DMS153 (cell line): ENCODE data around the gene WFS1.

Experiments used
- DNase-seq: peaks from one replicate; lab custom pipeline; 2025; lab: John Stamatoyannopoulos, UW

Gene WFS1

DNA sequence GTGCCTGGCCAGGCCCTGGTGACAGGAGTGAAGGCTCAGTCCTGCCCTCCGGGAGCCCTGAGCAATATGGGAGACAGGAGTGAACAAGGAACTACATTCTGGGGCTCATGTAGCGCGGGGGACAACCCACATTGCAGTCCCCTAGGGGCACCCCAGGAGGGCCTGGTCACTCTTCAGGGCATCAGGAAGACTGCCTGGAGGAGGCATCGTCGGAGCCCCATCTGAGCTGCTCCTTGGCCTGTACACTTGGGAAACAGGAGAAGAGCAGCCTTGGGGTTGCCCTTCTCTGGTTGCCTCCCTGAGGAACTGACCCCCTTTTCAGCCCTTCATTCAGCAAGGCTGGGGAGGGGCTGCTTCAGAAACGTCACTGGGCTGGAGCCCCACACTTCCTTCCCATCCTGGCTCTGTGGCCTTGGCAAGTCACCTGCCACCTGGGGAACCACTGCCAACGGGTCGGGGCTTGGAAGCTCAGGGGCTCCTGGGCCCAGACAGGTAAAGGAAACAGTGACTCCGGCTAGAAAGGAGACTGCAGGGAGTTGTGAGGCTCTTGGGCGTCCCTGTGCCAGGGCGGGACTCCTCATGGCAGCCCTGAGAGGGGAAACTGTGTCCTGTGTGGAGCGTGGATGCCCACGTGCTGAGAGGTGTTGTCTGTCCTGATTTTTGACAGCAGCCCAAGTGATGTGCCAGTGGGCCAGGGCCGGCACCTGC is 10.1 kb downstream of the WFS1 start:
- no peak for DNase-seq

GRCh38 chr4:6280365-6280996 is 10.8 kb downstream of the WFS1 start:
- no peak for DNase-seq

DNA sequence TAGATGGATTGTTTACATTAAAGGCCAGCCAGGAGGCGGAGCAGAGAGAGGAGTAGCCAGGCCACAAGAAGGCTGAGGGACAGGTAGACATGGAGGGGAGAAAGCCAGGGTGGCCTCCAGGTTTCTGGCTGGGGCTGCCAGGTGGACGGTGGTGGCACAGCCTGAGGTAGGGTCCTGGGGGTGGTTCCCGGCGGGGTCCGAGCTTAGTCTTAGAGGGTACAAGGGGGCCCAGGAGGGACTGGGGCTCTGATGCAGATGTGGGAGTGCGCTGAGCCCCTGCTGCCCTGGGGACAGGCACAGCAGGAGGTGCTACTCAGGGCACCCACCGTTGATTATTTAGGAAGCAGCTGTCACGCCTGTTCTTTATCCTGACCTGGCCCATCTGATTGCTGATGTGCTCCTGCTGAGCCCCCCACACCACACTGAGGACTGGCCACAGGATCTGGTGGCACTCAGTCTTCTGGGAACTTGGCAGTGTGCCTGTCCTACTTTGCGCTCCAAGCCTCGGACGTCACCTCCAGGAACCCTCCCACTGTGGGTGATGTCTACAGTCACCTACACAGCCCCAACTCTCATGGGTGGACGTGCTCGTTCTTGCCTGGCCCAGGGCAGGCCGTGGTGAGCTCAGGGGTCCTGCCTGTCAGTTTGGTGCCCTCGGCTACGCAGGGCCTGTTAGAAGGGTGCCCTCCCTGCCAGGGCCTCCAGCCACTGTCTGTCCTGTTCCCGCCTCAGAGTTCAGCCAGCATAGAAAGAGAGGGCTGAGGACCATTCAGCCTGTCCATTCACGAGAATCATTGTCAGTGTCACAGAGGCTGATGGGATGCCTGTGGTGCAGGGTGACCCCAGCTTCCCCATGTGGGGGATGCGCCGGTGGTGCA is 12.0 kb downstream of the WFS1 start:
- no peak for DNase-seq

DNA sequence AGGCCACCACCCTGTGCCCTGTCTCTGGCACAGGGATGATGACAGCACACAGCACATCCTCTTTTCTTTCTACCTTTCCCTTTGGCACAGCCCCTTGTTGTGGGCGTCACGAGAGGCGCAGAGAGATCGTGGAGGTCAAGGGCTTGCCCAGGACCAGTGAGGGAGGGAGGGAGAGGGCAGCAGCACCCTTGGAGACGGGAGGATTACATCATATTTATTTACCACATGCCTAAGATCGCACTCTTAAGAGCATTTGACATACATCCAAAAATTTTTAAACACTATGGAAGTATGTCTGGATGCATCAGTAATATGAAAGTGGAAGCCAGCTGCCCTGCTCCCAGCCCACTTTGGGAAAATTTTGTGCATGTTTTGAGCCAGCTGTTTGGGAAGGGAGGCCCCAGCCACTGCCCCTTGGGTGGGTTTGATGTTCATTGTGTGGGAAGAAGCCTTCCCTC is 12.7 kb downstream of the WFS1 start:
- DNase-seq, result no peak

GRCh38 chr4:6283282-6283681 is 13.6 kb downstream of the WFS1 start:
- no peak for DNase-seq

DNA sequence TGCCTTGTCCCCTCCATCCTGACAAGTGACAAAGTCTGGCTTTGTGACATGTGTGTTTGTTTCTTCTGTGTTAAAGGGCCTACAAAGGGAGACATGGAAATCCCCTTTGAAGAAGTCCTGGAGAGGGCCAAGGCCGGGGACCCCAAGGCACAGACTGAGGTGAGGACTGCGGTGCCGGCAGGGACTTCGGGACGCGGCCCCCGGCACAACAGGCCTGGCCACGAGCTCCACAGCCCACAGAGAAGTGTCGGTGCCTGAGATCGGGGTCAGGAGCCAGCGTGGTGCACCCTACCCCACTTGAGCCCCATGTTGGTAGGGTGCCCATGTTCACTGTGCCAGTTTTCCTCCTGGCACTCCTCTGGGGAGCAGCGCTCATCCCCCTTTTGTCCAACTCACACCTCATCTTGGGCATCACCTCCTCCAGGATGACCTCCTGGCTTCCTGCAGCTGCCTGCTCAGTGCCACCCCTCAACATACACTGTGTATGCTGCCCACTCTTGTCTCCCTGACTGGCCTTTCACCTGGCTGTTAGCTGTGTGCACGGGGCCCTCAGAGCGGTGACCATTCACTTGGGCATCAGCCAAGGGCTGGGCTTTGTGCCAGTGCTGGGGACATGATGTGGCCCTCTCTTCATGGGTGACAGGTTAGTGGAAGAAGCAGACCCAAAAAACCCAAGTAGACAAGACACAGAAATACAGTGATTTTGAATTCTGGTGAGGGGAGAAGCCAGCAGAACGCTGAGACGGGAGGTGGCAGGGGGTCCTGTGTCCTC is 17.6 kb downstream of the WFS1 start:
- no peak for DNase-seq

GRCh38 chr4:6288342-6288741 is 18.7 kb downstream of the WFS1 start:
- DNase-seq, result no peak

DNA sequence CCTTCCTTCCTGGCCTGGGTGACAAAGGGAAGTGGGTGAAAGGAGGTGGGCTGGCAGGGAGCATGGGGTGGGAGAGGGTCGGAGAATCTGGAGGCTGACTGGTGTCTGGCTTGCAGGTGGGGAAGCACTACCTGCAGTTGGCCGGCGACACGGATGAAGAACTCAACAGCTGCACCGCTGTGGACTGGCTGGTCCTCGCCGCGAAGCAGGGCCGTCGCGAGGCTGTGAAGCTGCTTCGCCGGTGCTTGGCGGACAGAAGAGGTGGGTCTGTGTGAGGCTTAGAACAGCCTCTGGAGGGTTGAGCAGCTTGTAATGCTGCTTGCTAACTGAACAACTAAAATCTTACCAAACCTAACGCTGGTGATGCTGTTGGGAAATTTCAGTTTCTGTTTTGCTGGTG is 19.2 kb downstream of the WFS1 start:
- no peak for DNase-seq

- no peak for DNase-seq
Observed at GRCh38 chr4:6290256-6290655, 20.6 kb downstream of the WFS1 start.

DNA sequence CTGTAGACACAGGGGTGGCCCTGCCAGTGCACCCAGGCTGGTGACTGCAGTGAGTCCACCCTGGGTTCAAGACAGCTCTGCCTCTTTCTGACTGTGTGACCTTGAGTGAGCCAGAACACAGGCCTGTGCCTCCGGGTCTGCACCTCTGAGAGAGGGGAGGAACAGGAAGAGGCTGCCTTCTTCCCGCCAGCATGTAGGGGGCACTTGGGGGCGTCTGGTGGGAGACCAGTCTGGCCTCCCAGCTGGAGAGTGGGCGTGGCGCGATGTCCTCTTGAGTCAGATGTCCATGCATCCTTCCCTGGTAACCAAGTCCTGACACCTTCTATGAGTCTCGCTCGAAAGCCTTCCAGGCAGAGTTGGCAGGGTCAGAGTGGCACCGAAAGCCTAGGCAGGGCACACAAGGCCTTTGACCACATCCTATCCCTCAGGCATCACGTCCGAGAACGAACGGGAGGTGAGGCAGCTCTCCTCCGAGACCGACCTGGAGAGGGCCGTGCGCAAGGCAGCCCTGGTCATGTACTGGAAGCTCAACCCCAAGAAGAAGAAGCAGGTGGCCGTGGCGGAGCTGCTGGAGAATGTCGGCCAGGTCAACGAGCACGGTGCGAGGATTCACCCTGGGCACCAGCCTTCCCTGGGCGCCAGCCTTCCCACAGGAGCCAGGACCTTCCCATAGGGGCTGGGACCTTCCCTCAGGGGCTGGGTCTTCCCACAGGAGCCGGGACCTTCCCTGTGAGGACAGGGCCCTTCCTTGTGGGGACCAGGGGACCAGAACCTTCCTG is 21.3 kb downstream of the WFS1 start:
- DNase-seq, result no peak

DNA sequence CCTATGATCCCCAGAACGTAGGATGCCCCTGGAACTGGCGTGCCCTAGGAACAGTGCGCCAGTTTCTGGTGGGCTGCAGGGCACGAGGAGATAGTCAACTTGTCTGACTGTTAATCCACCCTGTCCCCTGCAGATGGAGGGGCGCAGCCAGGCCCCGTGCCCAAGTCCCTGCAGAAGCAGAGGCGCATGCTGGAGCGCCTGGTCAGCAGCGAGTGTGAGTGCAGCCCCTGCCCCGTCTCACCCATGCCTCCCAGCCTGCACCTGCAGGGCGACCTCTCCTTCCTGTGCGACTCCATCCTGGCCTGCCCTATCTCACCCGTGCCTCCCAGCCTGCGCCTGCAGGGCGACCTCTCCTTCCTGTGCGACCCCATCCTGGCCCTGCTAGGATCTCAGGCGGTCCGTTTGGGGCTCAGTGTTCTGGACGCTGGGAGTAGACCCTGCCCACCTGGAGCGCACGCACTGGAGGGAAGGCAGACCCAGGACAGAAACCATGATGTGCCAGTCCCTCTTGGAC is 22.2 kb downstream of the WFS1 start:
- no peak for DNase-seq

DNA sequence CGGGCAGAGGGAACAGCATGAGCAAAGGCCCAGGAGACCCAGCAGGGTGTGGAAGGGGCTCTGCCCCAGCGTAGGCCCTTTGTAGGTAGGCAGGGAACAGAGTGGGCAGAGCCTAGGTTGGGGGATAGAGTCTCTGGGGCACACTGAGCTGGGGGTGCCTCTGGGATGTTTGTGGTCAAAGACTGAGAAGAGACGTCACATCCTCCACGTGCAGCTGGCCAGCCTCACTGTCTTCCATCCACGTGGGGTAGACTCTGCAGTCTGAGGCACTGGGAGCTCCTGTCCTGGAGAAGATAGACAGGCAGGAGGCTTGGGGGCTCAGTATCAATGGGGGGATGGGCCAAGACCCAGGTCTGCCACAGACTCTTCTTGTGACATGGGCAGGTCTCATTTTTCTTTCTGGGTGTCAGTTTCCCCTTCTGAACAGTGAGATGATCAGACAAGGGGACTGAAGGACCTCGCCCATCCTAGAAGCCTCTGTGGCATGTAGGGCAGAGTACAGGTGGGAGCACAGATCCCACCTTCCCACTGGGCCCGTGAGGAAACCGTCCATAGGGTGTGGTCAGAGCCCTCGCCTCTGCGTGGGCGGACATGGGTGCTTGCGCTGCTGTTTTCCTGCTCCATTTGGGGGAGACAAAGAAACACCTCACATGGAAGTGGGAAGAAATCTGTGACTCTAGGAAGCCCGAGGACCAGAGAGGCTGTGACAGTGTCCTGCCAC is 22.9 kb downstream of the WFS1 start:
- no peak for DNase-seq

DNA sequence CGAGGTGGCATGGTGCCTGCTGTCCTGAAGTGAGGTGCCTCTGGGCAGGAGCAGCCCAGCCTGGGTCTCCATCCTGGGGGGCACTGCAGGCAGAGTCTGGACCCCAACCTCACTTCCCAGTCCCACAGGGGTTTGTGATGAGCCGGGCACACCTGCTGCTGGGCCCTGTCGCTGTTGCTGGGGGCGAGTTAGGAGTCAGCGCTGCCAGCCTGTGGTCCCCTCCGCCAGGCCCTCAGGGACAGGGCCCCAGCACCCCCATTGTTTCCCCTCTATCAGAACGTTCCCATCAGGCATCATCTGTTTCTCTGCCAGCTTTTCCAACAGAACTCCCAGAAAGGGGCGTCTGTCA is 23.4 kb downstream of the WFS1 start:
- DNase-seq, result no peak

DNA sequence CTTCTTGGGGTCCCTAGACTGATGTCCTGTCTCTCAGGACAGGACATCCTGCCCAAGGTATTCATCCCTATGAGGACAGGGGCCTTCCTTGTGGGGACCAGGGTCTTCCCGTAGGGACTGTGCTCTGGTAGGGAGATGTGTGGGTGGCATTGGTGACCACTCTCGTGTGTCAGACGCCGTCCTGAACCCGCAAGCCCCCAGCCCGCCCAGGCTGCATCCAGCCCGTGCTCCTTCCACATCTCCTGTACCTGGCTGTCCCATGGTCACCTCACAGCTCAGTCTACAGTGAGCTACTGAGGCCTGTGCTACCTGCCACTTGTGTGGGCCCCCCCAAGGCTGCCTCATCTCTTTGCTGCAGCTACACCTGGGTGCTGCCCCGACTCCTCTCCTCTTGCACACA is 24.0 kb downstream of the WFS1 start:
- DNase-seq, result no peak

GRCh38 chr4:6294705-6295421 is 25.2 kb downstream of the WFS1 start:
- DNase-seq, result no peak

DNA sequence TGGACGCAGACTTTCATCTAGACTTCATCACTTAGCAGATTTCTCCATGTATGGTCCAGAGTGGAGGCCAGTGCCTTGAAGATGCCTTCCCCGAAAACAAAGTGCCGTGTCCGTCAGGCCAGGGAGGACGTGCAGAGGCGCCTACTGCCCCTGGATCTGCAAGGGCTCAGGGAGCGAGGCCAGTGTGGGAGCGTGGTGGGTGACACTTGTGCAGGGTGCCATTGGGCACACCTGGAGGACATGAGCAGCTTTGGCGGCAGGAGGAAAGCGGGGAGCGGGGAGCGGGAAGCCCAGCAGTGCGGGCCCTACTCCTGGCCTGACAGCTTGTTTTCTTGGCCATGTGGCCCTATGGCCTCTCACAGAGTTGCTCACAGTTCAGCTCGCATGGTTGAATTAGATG is 25.8 kb downstream of the WFS1 start:
- no peak for DNase-seq

DNA sequence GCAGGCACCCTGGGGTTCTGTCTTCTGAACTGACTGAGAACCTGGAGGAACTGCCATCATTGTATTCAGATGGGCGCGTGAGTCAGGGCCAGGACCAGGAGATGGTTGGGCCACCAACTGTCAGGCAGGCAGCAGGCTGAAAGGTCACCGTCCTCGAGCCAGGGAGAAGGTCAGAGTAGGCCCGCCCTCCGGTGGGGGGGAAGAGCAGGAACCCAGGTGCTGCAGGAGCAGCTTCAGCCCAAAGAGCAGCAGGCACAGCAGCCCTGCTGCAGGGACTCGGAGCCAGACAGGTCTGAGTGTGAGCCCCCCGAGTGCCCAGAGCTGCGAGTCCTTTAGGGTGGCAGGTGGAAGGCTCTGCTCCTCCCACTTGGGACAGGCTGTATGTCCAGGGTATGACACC is 26.4 kb downstream of the WFS1 start:
- DNase-seq, result no peak

GRCh38 chr4:6297266-6297815 is 27.7 kb downstream of the WFS1 start:
- DNase-seq, result no peak

DNA sequence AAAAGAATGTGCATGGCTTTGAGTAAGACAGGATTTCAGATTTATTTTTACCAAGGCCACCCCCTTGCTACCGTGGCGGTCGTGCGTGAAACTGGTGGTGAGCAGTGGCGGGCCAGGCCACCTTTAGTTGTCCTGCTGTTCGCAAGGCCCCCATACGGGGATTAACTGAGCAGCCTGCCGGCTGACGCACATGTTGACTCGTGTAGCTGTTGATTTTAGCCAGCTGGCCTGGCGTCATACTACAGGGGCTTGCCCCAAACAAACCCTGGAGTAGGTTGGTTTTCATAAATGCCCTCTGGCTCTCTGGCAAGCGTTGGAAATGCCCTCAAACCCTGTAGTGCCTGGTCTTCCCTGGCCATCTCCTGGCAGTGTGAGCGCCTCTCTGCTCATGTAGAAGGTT is 28.4 kb downstream of the WFS1 start:
- DNase-seq, result no peak

GRCh38 chr4:6298852-6299251 is 29.2 kb downstream of the WFS1 start:
- DNase-seq, result no peak
